Nephron (organoid): ENCODE results near the gene ZNF519.

Experiments
- H3K27ac Mint-ChIP-seq, 3 experiments: 2 replicates each; pipeline ENCODE4 v1.8.0; 2020; ENCODE audit warnings: mixed read lengths in 3 of 3, mild to moderate bottlenecking in 2 of 3, moderate library complexity in 1 of 3
- H3K27me3 Mint-ChIP-seq: 2 replicates; pipeline ENCODE4 v1.8.0; 2021; ENCODE audit warnings: low read depth, mild to moderate bottlenecking, moderate library complexity, mixed read lengths
- H3K36me3 Mint-ChIP-seq: 2 replicates; pipeline ENCODE4 v1.8.0; 2020; ENCODE audit warnings: low read depth, mixed read lengths
- H3K4me1 Mint-ChIP-seq: 2 replicates; pipeline ENCODE4 v1.8.0; 2020; ENCODE audit warnings: mixed read lengths
- H3K4me3 Mint-ChIP-seq, 3 experiments: 2 replicates each; pipeline ENCODE4 v1.8.0; 2020; ENCODE audit warnings: mild to moderate bottlenecking in 3 of 3, mixed read lengths in 3 of 3, moderate library complexity in 2 of 3
- H3K9me3 Mint-ChIP-seq: 2 replicates; pipeline ENCODE4 v1.8.0; 2020; ENCODE audit warnings: mixed read lengths
- CTCF ChIP-seq, 3 experiments: fragments of 200-600 bp; sonication (generic); IDR thresholded peaks; one replicate each; pipeline ENCODE4 v1.5.0; 2021; ENCODE audit warnings: antibody characterized with exemption in 3 of 3; ENCODE audit not compliant: unreplicated experiment in 3 of 3

ZNF519 gene

GRCh38 chr18:14122097-14122496 is 10.1 kb downstream of the ZNF519 start:
- H3K27me3 Mint-ChIP-seq, result no peaks in the 10 kb centered on the region
- H3K9me3 Mint-ChIP-seq, result peaks cover 12% of the 10 kb centered on the region
- H3K27ac Mint-ChIP-seq, result no peak overlapping the region
- H3K4me1 Mint-ChIP-seq, result no peaks in the 10 kb centered on the region
- TF ChIP-seq CTCF (IDR thresholded peaks at IDR 0.05; ENCODE audit: unreplicated experiment in 3 of 3), result no peak
- no peak overlapping the region for H3K4me3 Mint-ChIP-seq
- H3K36me3 Mint-ChIP-seq, result peaks cover 74% of the 10 kb centered on the region

- no peaks in the 10 kb centered on the region for H3K27me3 Mint-ChIP-seq
- no peak for TF ChIP-seq CTCF (IDR thresholded peaks at IDR 0.05; ENCODE audit: unreplicated experiment in 3 of 3)
- no peaks in the 10 kb centered on the region for H3K4me1 Mint-ChIP-seq
- H3K4me3 Mint-ChIP-seq, result no peak overlapping the region
- H3K27ac Mint-ChIP-seq, result no peak overlapping the region
- H3K9me3 Mint-ChIP-seq, result peaks cover 15% of the 10 kb centered on the region
- peaks cover 76% of the 10 kb centered on the region for H3K36me3 Mint-ChIP-seq
Observed at GRCh38 chr18:14120926-14121325, 11.3 kb downstream of the ZNF519 start.

- H3K9me3 Mint-ChIP-seq, result peaks cover 35% of the 10 kb centered on the region
- no peaks in the 10 kb centered on the region for H3K4me1 Mint-ChIP-seq
- TF ChIP-seq CTCF (IDR thresholded peaks at IDR 0.05; ENCODE audit: unreplicated experiment in 3 of 3), result no peak
- no peak overlapping the region for H3K27ac Mint-ChIP-seq
- peaks cover 80% of the 10 kb centered on the region for H3K36me3 Mint-ChIP-seq
- no peak overlapping the region for H3K4me3 Mint-ChIP-seq
- H3K27me3 Mint-ChIP-seq, result no peaks in the 10 kb centered on the region
Observed at GRCh38 chr18:14117606-14118005, 14.6 kb downstream of the ZNF519 start.

DNA sequence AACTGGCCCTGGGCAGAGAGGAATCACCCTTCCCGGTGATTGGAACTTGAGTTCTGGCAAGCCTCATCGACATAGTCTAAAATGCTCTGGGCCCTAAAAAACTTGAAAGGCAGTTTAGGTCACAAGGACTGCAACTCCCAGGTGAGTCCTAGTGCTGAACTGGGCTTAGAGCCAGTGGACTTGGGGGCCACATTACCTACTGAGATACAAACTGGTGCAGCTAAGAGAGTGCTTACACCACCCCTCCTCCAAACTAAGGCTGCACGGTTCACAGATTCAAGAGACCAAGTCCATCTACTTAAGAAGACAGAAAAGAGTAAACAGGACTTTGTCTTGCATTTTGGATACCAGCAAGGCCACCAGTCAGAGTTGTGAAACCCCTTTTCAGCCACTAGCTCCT is 25.3 kb downstream of the ZNF519 start:
- Mint-ChIP-seq H3K27ac (no peak overlapping the region), H3K27me3 (no peaks in the 10 kb centered on the region), H3K4me3 (no peak overlapping the region), H3K9me3 (peaks cover 63% of the 10 kb centered on the region), H3K36me3 (peaks cover 77% of the 10 kb centered on the region), H3K4me1 (no peaks in the 10 kb centered on the region)
- TF ChIP-seq CTCF (IDR thresholded peaks at IDR 0.05; ENCODE audit: unreplicated experiment in 3 of 3), result no peak

DNA sequence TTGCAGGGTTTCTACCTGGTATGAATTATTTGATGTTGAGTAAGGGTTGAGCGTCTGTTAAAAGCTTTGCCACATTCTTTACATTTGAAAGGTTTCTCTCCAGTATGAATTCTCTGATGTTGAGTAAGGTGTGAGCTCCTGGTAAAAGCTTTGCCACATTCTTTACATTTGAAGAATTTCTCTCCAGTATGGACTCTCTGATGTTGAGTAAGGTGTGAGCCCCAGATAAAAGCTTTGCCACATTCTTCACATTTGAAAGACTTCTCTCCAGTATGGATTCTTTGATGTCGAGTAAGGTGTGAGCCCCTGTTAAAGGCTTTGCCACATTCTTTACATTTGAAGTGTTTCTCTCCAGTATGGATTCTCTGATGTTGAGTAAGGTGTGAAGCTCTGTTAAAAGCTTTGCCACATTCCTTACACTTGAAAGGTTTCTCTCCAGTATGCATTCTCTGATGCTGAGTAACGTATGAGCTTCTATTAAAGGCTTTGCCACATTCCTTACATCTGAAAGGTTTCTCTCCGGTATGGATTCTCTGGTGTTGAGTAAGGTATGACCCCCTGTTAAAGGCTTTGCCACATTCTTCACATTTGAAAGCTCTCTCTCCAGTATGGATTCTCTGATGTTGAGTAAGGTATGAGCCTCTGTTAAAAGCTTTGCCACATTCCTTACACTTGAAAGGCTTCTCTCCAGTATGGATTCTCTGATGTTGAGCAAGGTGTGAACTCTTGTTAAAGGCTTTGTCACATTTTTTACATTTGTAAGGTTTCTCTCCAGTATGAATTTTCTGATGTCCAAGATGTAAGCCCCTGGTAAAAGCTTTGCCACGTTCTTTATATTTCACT is 27.1 kb downstream of the ZNF519 start:
- Mint-ChIP-seq H3K27ac (no peak overlapping the region), H3K27me3 (no peaks in the 10 kb centered on the region), H3K9me3 (peaks cover 62% of the 10 kb centered on the region), H3K36me3 (peaks cover 81% of the 10 kb centered on the region), H3K4me1 (no peaks in the 10 kb centered on the region), H3K4me3 (no peak overlapping the region)
- no peak for TF ChIP-seq CTCF (IDR thresholded peaks at IDR 0.05; ENCODE audit: unreplicated experiment in 3 of 3)

- H3K4me3 Mint-ChIP-seq, result no peak overlapping the region
- H3K9me3 Mint-ChIP-seq, result peaks cover 56% of the 10 kb centered on the region
- H3K36me3 Mint-ChIP-seq, result peaks cover 85% of the 10 kb centered on the region
- TF ChIP-seq CTCF (IDR thresholded peaks at IDR 0.05; ENCODE audit: unreplicated experiment in 3 of 3), result no peak
- no peaks in the 10 kb centered on the region for H3K4me1 Mint-ChIP-seq
- H3K27ac Mint-ChIP-seq, result no peak overlapping the region
- H3K27me3 Mint-ChIP-seq, result no peaks in the 10 kb centered on the region
Observed at GRCh38 chr18:14104201-14104600, 28.0 kb downstream of the ZNF519 start.
